GM21423 (cell line): ENCODE data around the gene CXCL11.
"Not testable (repeated sequence)": the region's sequence is repeated elsewhere in the genome, so short reads cannot be mapped to it uniquely, and the experiment has no call there.

Experiments
- ATAC-seq: cut with Tn5 transposase; IDR thresholded peaks from one replicate; pipeline ENCODE4 v1.9.1; 2021; ENCODE audit warnings: mild to moderate bottlenecking, moderate library complexity; ENCODE audit not compliant: unreplicated experiment

The CXCL11 gene

GRCh38 chr4:76043306-76043705 is 7.4 kb upstream of the CXCL11 start:
- not testable (repeated sequence) for ATAC-seq

GRCh38 chr4:76042241-76042998 is 6.5 kb upstream of the CXCL11 start:
- not testable (repeated sequence) for ATAC-seq

GRCh38 chr4:76036855-76037254 is 985 bp upstream of the CXCL11 start:
- no peak for ATAC-seq

- ATAC-seq: no peak
Observed at GRCh38 chr4:76035141-76035540, 729 bp downstream of the CXCL11 start.

- ATAC-seq: no peak
Observed at GRCh38 chr4:76029300-76029699, 6.6 kb downstream of the CXCL11 start.

GRCh38 chr4:76028350-76028765 is 7.5 kb downstream of the CXCL11 start:
- no peak for ATAC-seq

GRCh38 chr4:76024065-76024464 is 11.8 kb downstream of the CXCL11 start:
- no peak for ATAC-seq

- ATAC-seq: no peak
Observed at GRCh38 chr4:76023389-76023788, 12.5 kb downstream of the CXCL11 start, which contains the start of gene CXCL10. CXCL10 (minus strand) TSS chr4:76023497; CDS start chr4:76023431, 66 bp downstream.

- no peak for ATAC-seq
Observed at GRCh38 chr4:76022677-76023076, 13.2 kb downstream of the CXCL11 start.

GRCh38 chr4:76022031-76022430 is 13.8 kb downstream of the CXCL11 start:
- no peak for ATAC-seq

GRCh38 chr4:76017056-76017686 is 18.7 kb downstream of the CXCL11 start:
- ATAC-seq: no peak

GRCh38 chr4:76016393-76016792 is 19.5 kb downstream of the CXCL11 start:
- ATAC-seq: peak; percentile 72

- ATAC-seq: no peak
Observed at GRCh38 chr4:76013540-76013939, 22.3 kb downstream of the CXCL11 start.

GRCh38 chr4:76012388-76012801 is 23.5 kb downstream of the CXCL11 start:
- no peak for ATAC-seq

GRCh38 chr4:76011700-76012387 is 24.0 kb downstream of the CXCL11 start:
- peak; percentile 61 for ATAC-seq

GRCh38 chr4:76011018-76011670 is 24.7 kb downstream of the CXCL11 start:
- ATAC-seq: no peak

- no peak for ATAC-seq
Observed at GRCh38 chr4:76010576-76010975, 25.3 kb downstream of the CXCL11 start.

GRCh38 chr4:76009311-76009710 is 26.6 kb downstream of the CXCL11 start:
- no peak for ATAC-seq

GRCh38 chr4:76007089-76007862 is 28.6 kb downstream of the CXCL11 start, which contains the start of gene CXCL9:
CXCL9 (minus strand) TSS chr4:76007509; CDS start chr4:76007449, 60 bp downstream.
- ATAC-seq: no peak

GRCh38 chr4:76003620-76004019 is 32.2 kb downstream of the CXCL11 start:
- ATAC-seq: no peak
